ENCODE results near the gene DHX9.

DNA sequence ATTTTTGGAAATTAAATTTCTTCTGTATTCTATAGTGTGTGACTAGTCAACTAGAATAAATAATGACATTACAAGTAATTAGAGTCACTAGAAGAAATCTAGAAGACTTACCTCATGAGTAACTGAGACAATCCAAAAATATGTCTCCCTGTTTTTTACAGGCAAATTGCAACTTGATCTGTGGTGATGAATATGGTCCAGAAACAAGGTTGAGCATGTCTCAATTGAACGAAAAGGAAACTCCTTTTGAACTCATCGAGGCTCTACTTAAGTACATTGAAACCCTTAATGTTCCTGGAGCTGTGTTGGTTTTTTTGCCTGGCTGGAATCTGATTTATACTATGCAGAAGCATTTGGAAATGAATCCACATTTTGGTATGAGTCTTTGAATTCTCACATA lies 36.7 kb downstream of the DHX9 start:
- TF ChIP-seq, protein P1, sequence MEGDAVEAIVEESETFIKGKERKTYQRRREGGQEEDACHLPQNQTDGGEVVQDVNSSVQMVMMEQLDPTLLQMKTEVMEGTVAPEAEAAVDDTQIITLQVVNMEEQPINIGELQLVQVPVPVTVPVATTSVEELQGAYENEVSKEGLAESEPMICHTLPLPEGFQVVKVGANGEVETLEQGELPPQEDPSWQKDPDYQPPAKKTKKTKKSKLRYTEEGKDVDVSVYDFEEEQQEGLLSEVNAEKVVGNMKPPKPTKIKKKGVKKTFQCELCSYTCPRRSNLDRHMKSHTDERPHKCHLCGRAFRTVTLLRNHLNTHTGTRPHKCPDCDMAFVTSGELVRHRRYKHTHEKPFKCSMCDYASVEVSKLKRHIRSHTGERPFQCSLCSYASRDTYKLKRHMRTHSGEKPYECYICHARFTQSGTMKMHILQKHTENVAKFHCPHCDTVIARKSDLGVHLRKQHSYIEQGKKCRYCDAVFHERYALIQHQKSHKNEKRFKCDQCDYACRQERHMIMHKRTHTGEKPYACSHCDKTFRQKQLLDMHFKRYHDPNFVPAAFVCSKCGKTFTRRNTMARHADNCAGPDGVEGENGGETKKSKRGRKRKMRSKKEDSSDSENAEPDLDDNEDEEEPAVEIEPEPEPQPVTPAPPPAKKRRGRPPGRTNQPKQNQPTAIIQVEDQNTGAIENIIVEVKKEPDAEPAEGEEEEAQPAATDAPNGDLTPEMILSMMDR (IDR thresholded peaks at IDR 0.05): no peak
- no peak for TF ChIP-seq POLR2AphosphoS5 (IDR thresholded peaks at IDR 0.05; ENCODE audit: low read depth, low read length)
- TF ChIP-seq, protein P2, sequence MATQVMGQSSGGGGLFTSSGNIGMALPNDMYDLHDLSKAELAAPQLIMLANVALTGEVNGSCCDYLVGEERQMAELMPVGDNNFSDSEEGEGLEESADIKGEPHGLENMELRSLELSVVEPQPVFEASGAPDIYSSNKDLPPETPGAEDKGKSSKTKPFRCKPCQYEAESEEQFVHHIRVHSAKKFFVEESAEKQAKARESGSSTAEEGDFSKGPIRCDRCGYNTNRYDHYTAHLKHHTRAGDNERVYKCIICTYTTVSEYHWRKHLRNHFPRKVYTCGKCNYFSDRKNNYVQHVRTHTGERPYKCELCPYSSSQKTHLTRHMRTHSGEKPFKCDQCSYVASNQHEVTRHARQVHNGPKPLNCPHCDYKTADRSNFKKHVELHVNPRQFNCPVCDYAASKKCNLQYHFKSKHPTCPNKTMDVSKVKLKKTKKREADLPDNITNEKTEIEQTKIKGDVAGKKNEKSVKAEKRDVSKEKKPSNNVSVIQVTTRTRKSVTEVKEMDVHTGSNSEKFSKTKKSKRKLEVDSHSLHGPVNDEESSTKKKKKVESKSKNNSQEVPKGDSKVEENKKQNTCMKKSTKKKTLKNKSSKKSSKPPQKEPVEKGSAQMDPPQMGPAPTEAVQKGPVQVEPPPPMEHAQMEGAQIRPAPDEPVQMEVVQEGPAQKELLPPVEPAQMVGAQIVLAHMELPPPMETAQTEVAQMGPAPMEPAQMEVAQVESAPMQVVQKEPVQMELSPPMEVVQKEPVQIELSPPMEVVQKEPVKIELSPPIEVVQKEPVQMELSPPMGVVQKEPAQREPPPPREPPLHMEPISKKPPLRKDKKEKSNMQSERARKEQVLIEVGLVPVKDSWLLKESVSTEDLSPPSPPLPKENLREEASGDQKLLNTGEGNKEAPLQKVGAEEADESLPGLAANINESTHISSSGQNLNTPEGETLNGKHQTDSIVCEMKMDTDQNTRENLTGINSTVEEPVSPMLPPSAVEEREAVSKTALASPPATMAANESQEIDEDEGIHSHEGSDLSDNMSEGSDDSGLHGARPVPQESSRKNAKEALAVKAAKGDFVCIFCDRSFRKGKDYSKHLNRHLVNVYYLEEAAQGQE (IDR thresholded peaks at IDR 0.05; ENCODE audit: insufficient read depth in 1 of 2, low read depth in 2 of 2, low read length in 1 of 2): no peak

Measured in Panc1 (cell line).